OCI-LY7 (cell line): ENCODE measurements around the gene COL15A1.
A peak's percentile ranks its signal among the peaks of the same experiment; 100 is the strongest.

ENCODE experiments used
- CTCF ChIP-seq: fragments of 200-600 bp; sonication (generic); conservative IDR thresholded peaks from 2 replicates; pipeline ENCODE4 v1.5.1; 2014; ENCODE audit warnings: mild to moderate bottlenecking, antibody characterized with exemption, low read length, moderate library complexity, mixed read lengths
- EZH2phosphoT487 ChIP-seq: fragments of 200-600 bp; sonication (generic); IDR thresholded peaks from 2 replicates; pipeline ENCODE4 v1.6.1; 2018; ENCODE audit warnings: low read depth, borderline replicate concordance, mild to moderate bottlenecking, mixed run types, antibody characterized with exemption, low read length, moderate library complexity, mixed read lengths

- TF ChIP-seq CTCF (peak; percentile 88), EZH2phosphoT487 (no peak)
These were observed 31.4 kb downstream of the COL15A1 start for GRCh38 chr9:98974994-98975712.
